Activated B cell treated with CpG ODN at 0.5 μM for 24 hours (primary cell): ENCODE data around the gene HELZ. TPM values are rescaled to one million over a fixed set of nuclear protein-coding genes. Genes with fewer than 3 reads are reported as not detected.
"Not testable (repeated sequence)": the region's sequence is repeated elsewhere in the genome, so short reads cannot be mapped to it uniquely, and the experiment has no call there.

Experiments used
- ATAC-seq: fragments of 200-7000 bp; cut with Tn5 transposase; one replicate; pipeline ENCODE4 v1.10.0; 2021; ENCODE audit warnings: low read depth, mild to moderate bottlenecking, moderate library complexity
- CTCF ChIA-PET: fragments of 350-600 bp; sonication (Branson Sonifier 250); formaldehyde crosslinking; loops from one replicate; lab custom pipeline; 2021; ENCODE audit warnings: antibody characterized with exemption; lab: Charles Lee
- POLR2A ChIA-PET: fragments of 350-600 bp; sonication (Branson Sonifier 250); formaldehyde crosslinking; loops from one replicate; lab custom pipeline; 2021; ENCODE audit warnings: antibody characterized with exemption; lab: Charles Lee
- DNase-seq: peaks from one replicate; pipeline ENCODE4 v3.0.0; 2022
- H3K27ac Mint-ChIP-seq: one replicate; pipeline ENCODE4 v1.8.0; 2020; ENCODE audit warnings: mixed read lengths
- H3K27me3 Mint-ChIP-seq: one replicate; pipeline ENCODE4 v1.8.0; 2021; ENCODE audit warnings: mixed read lengths
- H3K36me3 Mint-ChIP-seq: one replicate; pipeline ENCODE4 v1.8.0; 2021; ENCODE audit warnings: low read depth, mixed read lengths
- H3K4me1 Mint-ChIP-seq: one replicate; pipeline ENCODE4 v1.8.0; 2021; ENCODE audit warnings: mixed read lengths
- H3K4me3 Mint-ChIP-seq: one replicate; pipeline ENCODE4 v1.8.0; 2020; ENCODE audit warnings: mild to moderate bottlenecking, mixed read lengths
- H3K9me3 Mint-ChIP-seq: one replicate; pipeline ENCODE4 v1.8.0; 2020; ENCODE audit warnings: mixed read lengths
- intact Hi-C: fragments of 100-400 bp; cut with micrococcal nuclease; formaldehyde crosslinking; loops from one replicate; pipeline ENCODE4 v1.15.1; 2024
- total RNA-seq: library from RNA; stranded (reverse); gene quantifications from 2 replicates; pipeline ENCODE4 v1.2.3, GENCODE V29; 2022
- TF ChIP-seq, protein P1 (sequence below): fragments of 200-600 bp; IDR thresholded peaks from one replicate; pipeline ENCODE4 v1.8.0; 2022; ENCODE audit warnings: antibody characterized with exemption, mild to moderate bottlenecking

The HELZ gene
- total RNA-seq, 1 donor from 2014 or later = 69.7 TPM

DNA sequence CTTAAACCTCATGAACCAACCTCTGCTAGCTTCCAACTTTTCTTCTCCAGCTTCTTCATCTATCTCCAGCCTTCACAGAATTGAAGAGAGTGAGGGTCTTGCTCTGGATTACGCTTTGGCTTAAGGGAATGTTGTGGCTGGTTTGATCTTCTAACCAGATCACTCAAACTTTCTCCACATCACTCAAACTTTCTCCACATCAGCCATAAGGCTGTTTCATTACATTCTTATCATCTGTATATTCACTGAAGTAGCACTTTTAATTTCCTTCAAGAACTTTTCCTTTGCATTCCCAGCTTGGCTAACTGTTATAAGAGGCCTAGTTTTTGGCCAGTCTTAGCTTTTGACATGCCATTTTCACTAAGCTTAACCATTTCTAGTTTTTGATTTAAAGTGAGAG, 148.4 kb downstream of the HELZ start:
- H3K4me1 Mint-ChIP-seq = peaks cover 10% of the 10 kb centered on the region
- DNase-seq (no peak), ATAC-seq (no peak)
- H3K27ac Mint-ChIP-seq = no peak overlapping the region
- H3K27me3 Mint-ChIP-seq = no peaks in the 10 kb centered on the region
- H3K9me3 Mint-ChIP-seq = no peaks in the 10 kb centered on the region
- POLR2A ChIA-PET = no interaction called here
- H3K36me3 Mint-ChIP-seq = peaks cover 58% of the 10 kb centered on the region
- intact Hi-C loops = no loop called here
- TF ChIP-seq, protein P1, sequence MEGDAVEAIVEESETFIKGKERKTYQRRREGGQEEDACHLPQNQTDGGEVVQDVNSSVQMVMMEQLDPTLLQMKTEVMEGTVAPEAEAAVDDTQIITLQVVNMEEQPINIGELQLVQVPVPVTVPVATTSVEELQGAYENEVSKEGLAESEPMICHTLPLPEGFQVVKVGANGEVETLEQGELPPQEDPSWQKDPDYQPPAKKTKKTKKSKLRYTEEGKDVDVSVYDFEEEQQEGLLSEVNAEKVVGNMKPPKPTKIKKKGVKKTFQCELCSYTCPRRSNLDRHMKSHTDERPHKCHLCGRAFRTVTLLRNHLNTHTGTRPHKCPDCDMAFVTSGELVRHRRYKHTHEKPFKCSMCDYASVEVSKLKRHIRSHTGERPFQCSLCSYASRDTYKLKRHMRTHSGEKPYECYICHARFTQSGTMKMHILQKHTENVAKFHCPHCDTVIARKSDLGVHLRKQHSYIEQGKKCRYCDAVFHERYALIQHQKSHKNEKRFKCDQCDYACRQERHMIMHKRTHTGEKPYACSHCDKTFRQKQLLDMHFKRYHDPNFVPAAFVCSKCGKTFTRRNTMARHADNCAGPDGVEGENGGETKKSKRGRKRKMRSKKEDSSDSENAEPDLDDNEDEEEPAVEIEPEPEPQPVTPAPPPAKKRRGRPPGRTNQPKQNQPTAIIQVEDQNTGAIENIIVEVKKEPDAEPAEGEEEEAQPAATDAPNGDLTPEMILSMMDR = no peak
- H3K4me3 Mint-ChIP-seq = no peak overlapping the region
- CTCF ChIA-PET = no interaction called here

- intact Hi-C loops = no loop called here
- no peaks in the 10 kb centered on the region for H3K9me3 Mint-ChIP-seq
- H3K27me3 Mint-ChIP-seq = no peaks in the 10 kb centered on the region
- peaks cover 10% of the 10 kb centered on the region for H3K4me1 Mint-ChIP-seq
- CTCF ChIA-PET = no interaction called here
- H3K4me3 Mint-ChIP-seq = no peak overlapping the region
- POLR2A ChIA-PET = no interaction called here
- peaks cover 55% of the 10 kb centered on the region for H3K36me3 Mint-ChIP-seq
- TF ChIP-seq, protein P1 = no peak
- no peak for DNase-seq
- H3K27ac Mint-ChIP-seq = no peak overlapping the region
- ATAC-seq = no peak
Measured at GRCh38 chr17:67095803-67096202, 149.2 kb downstream of the HELZ start.

DNA sequence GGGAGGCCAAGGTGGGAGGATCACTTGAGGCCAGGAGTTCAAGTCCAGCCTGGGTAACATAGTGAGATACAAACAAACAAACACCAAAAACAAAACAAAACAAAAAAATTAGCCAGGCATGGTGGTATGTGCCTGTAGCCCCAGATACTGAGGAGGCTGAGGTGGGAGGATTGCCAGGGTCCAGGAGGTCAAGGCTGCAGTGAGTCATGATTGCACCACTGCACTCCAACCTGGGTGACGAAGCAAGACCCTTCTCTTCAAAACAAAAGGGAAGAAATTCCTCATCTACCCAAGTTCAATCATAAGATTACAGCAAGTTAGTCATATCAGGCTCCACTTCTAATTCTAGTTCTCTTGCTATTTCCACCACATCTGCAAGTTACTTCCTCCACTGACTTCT, 149.7 kb downstream of the HELZ start:
- intact Hi-C loops, POLR2A ChIA-PET, H3K4me3 Mint-ChIP-seq, DNase-seq, H3K4me1 Mint-ChIP-seq, H3K27ac Mint-ChIP-seq, H3K27me3 Mint-ChIP-seq, ATAC-seq, H3K9me3 Mint-ChIP-seq, CTCF ChIA-PET: not testable (repeated sequence)
- H3K36me3 Mint-ChIP-seq = peaks cover 53% of the 10 kb centered on the region

- no peak overlapping the region for H3K4me3 Mint-ChIP-seq
- peaks cover 65% of the 10 kb centered on the region for H3K36me3 Mint-ChIP-seq
- peaks cover 7% of the 10 kb centered on the region for H3K4me1 Mint-ChIP-seq
- no peak for ATAC-seq
- no peak for DNase-seq
- intact Hi-C loops = no loop called here
- TF ChIP-seq, protein P1 = no peak
- ChIA-PET POLR2A (no interaction called here), CTCF (no interaction called here)
- H3K27ac Mint-ChIP-seq = no peak overlapping the region
- H3K27me3 Mint-ChIP-seq = no peaks in the 10 kb centered on the region
- H3K9me3 Mint-ChIP-seq = peaks cover 3% of the 10 kb centered on the region
Measured at GRCh38 chr17:67093348-67093747, 151.6 kb downstream of the HELZ start.

GRCh38 chr17:67092710-67093109, 152.3 kb downstream of the HELZ start:
- H3K4me3 Mint-ChIP-seq, H3K4me1 Mint-ChIP-seq, H3K27ac Mint-ChIP-seq, POLR2A ChIA-PET, DNase-seq, H3K27me3 Mint-ChIP-seq, CTCF ChIA-PET, intact Hi-C loops, H3K9me3 Mint-ChIP-seq, ATAC-seq: not testable (repeated sequence)
- peaks cover 65% of the 10 kb centered on the region for H3K36me3 Mint-ChIP-seq

- TF ChIP-seq, protein P1 = no peak
- DNase-seq = no peak
- ATAC-seq = no peak
- ChIA-PET CTCF (no interaction called here), POLR2A (no interaction called here)
- no peak overlapping the region for H3K4me3 Mint-ChIP-seq
- H3K36me3 Mint-ChIP-seq = peaks cover 67% of the 10 kb centered on the region
- no peaks in the 10 kb centered on the region for H3K27me3 Mint-ChIP-seq
- peaks cover 3% of the 10 kb centered on the region for H3K9me3 Mint-ChIP-seq
- H3K27ac Mint-ChIP-seq = no peak overlapping the region
- intact Hi-C loops = no loop called here
- peaks cover 5% of the 10 kb centered on the region for H3K4me1 Mint-ChIP-seq
Measured at GRCh38 chr17:67092291-67092690, 152.7 kb downstream of the HELZ start.
